GM12878 (cell line): ENCODE data around the gene KHK. TPM values are rescaled to one million over a fixed set of nuclear protein-coding genes. Genes with fewer than 3 reads are reported as not detected.

Experiments used
- BRCA1 ChIP-seq: IDR thresholded peaks from 2 replicates; pipeline ENCODE4 v1.6.1; 2011; ENCODE audit warnings: low read depth, low read length, improper control_type of control experiment
- ELK1 ChIP-seq: IDR thresholded peaks from 2 replicates; pipeline ENCODE4 v1.6.1; 2012; ENCODE audit warnings: low read depth, low read length, improper control_type of control experiment
- NFYB ChIP-seq: IDR thresholded peaks from 2 replicates; pipeline ENCODE4 v1.6.1; 2011; ENCODE audit warnings: low read depth, mild to moderate bottlenecking, low read length, improper control_type of control experiment, moderate library complexity; ENCODE audit not compliant: insufficient read depth
- PKNOX1 ChIP-seq: fragments of 450-650 bp; IDR thresholded peaks from 2 replicates; pipeline ENCODE4 v1.6.1; 2016; ENCODE audit warnings: mild to moderate bottlenecking
- RFX5 ChIP-seq: IDR thresholded peaks from 2 replicates; pipeline ENCODE4 v1.6.1; 2011; ENCODE audit warnings: low read depth, low read length, improper control_type of control experiment
- SP1 ChIP-seq: IDR thresholded peaks from one replicate; pipeline ENCODE4 v1.6.1; 2011; ENCODE audit warnings: low read depth, low read length
- SUPT20H ChIP-seq: IDR thresholded peaks from 2 replicates; pipeline ENCODE4 v1.6.1; 2011; ENCODE audit warnings: low read depth, mild to moderate bottlenecking, low read length, moderate library complexity, borderline replicate concordance; ENCODE audit not compliant: control insufficient read depth
- polyA plus RNA-seq, 11 experiments: library from polyadenylated mRNA; depleted of rRNA in 4 of 11; unstranded in 6 of 11; stranded (reverse) in 5 of 11; fragments of >200 nt; fragmentation: Nextera tagmentation in 4 of 11; fragmentation: Illumina TruSeq in 1 of 11; extraction: Ambion mirVana in 4 of 11; extraction: Trizol in 1 of 11; gene quantifications; 1 replicate in 1 of 11; 2 replicates in 10 of 11; pipeline versions ENCODE4 v1.2.1 to v1.2.3, GENCODE V29; 2011 to 2016; ENCODE audit warnings: inconsistent platforms in 2 of 11, missing spikeins in 2 of 11, low read depth in 1 of 11
- total RNA-seq, 4 experiments: library from RNA; depleted of rRNA in 3 of 4; stranded (reverse); fragments of >200 nt in 3 of 4; fragmentation: Illumina TruSeq in 1 of 4; extraction: Trizol in 1 of 4; gene quantifications; 2 replicates each; pipeline versions ENCODE4 v1.2.1 to v1.2.3, GENCODE V29; 2013 to 2021
- TF ChIP-seq, protein P1 (sequence below): fragments of 450-650 bp; IDR thresholded peaks from 2 replicates; pipeline ENCODE4 v1.6.1; 2017; ENCODE audit warnings: antibody characterized with exemption, mild to moderate bottlenecking, moderate library complexity

KHK gene
- total and polyA plus RNA-seq, 10 of the 15 experiments (the other 5 are each of a cell fraction or from before 2014, with no cell fraction given): 0.31 to 11.8 (median 3.9) TPM

GRCh38 chr2:27094353-27094984 is 7.9 kb downstream of the KHK start (continued):
- TF ChIP-seq BRCA1 (no peak), SP1 (no peak), NFYB (no peak), RFX5 (no peak), SUPT20H (no peak), ELK1 (no peak), PKNOX1 (no peak)
- TF ChIP-seq, protein P1, sequence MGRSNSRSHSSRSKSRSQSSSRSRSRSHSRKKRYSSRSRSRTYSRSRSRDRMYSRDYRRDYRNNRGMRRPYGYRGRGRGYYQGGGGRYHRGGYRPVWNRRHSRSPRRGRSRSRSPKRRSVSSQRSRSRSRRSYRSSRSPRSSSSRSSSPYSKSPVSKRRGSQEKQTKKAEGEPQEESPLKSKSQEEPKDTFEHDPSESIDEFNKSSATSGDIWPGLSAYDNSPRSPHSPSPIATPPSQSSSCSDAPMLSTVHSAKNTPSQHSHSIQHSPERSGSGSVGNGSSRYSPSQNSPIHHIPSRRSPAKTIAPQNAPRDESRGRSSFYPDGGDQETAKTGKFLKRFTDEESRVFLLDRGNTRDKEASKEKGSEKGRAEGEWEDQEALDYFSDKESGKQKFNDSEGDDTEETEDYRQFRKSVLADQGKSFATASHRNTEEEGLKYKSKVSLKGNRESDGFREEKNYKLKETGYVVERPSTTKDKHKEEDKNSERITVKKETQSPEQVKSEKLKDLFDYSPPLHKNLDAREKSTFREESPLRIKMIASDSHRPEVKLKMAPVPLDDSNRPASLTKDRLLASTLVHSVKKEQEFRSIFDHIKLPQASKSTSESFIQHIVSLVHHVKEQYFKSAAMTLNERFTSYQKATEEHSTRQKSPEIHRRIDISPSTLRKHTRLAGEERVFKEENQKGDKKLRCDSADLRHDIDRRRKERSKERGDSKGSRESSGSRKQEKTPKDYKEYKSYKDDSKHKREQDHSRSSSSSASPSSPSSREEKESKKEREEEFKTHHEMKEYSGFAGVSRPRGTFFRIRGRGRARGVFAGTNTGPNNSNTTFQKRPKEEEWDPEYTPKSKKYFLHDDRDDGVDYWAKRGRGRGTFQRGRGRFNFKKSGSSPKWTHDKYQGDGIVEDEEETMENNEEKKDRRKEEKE: no peak
